Measurements from ENCODE around the gene TRIB2. TPM values are rescaled to one million over a fixed set of nuclear protein-coding genes. Genes with fewer than 3 reads are reported as not detected.
A peak's percentile ranks its signal among the peaks of the same experiment; 100 is the strongest.

The TRIB2 gene
- total RNA-seq, 6 experiments from 2014 or later = 9.1 to 24.4 (median 15.3) TPM

DNA sequence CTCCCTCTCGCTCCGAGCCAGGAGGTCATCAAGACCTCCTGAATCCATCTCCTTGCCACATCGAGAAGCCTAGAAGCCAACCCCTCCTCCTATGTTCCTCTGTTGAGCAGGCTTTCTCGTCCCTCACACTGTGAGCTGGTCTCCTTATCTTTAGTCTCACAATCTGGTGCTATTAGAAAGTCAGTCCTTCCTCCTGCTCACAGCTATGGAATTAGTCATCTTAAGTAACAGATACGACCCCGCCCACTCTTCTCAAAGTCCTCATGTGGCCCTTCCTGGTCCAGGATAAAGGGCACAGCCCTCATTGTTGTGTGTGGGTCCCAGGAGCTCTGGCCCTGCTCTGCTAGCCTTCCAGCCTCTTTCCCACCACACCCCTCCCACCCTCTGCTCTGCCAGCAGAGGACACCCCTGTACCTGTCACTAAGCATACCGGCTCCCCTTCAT lies 41.4 kb upstream of the TRIB2 start:
- no peaks in the 10 kb centered on the region for H3K27me3 ChIP-seq
- intact Hi-C loops (cut with DNase I) = no loop called here
- H3K9me3 ChIP-seq = no peaks in the 10 kb centered on the region
- H3K27ac ChIP-seq = no peak overlapping the region
- peak in 1 of 4 donors; percentile 19 for ATAC-seq
- H3K36me3 ChIP-seq = no peaks in the 10 kb centered on the region
- no peak overlapping the region for H3K4me3 ChIP-seq
- H3K4me1 ChIP-seq = no peaks in the 10 kb centered on the region
- TF ChIP-seq, protein P1, sequence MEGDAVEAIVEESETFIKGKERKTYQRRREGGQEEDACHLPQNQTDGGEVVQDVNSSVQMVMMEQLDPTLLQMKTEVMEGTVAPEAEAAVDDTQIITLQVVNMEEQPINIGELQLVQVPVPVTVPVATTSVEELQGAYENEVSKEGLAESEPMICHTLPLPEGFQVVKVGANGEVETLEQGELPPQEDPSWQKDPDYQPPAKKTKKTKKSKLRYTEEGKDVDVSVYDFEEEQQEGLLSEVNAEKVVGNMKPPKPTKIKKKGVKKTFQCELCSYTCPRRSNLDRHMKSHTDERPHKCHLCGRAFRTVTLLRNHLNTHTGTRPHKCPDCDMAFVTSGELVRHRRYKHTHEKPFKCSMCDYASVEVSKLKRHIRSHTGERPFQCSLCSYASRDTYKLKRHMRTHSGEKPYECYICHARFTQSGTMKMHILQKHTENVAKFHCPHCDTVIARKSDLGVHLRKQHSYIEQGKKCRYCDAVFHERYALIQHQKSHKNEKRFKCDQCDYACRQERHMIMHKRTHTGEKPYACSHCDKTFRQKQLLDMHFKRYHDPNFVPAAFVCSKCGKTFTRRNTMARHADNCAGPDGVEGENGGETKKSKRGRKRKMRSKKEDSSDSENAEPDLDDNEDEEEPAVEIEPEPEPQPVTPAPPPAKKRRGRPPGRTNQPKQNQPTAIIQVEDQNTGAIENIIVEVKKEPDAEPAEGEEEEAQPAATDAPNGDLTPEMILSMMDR (IDR thresholded peaks at IDR 0.05) = no peak
- TF ChIP-seq POLR2A (IDR thresholded peaks at IDR 0.05) = no peak
- 76% methylated on average over 6 of the region's 7 CpGs for WGBS (ENCODE audit: insufficient coverage, low coverage, low lambda C conversion rate, missing lambda C conversion rate)
- DNase-seq = no peak

DNA sequence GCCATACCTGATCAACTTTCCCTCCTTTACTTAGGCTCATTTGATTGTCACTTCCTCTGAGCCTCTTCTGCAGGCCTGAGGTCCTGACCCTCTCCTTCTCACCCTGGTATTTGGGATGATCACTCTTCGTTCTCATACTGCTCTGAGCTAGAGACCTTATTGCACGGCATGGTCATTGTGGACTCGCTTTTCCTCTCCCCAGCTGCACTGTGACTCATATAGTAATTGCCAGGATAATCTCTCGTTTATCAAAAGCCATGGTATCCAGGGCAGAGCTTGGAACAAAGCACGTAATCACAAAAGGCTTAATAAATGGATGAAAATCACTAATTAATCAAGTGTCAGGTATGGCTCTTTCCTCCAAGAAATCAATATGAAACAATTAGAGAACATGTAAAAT lies 40.9 kb upstream of the TRIB2 start:
- Histone ChIP-seq H3K4me1 (no peaks in the 10 kb centered on the region), H3K27me3 (no peaks in the 10 kb centered on the region), H3K4me3 (no peak overlapping the region), H3K36me3 (no peaks in the 10 kb centered on the region), H3K9me3 (no peaks in the 10 kb centered on the region), H3K27ac (no peak overlapping the region)
- no peak for DNase-seq
- ATAC-seq = no peak
- no peak for TF ChIP-seq POLR2A (IDR thresholded peaks at IDR 0.05)
- TF ChIP-seq, protein P1 (IDR thresholded peaks at IDR 0.05) = no peak
- intact Hi-C loops (cut with DNase I) = no loop called here
- WGBS (ENCODE audit: insufficient coverage, low coverage, low lambda C conversion rate, missing lambda C conversion rate) = 84% methylated on average over 4 of the region's 5 CpGs

DNA sequence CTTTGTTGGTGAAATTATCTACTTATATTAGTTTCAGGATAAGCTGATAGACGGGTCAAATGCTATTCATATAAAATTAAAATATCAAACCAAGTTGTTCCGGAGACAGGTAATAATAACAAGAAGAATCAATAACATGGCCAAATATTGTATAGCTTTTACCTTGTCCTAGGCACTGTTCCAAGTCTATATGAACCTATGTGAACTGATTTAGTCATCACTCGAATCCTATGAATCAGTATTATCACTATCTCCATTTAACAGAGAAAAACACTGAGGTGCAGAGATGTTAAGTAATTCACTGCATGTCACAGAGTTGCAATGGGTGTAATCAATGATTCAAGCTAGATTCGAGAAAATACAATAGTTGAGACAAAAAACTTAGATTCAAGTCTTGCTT lies 40.0 kb upstream of the TRIB2 start:
- DNase-seq (no peak), ATAC-seq (no peak)
- TF ChIP-seq, protein P1 (IDR thresholded peaks at IDR 0.05) = no peak
- intact Hi-C loops (cut with DNase I) = no loop called here
- H3K27ac ChIP-seq = no peak overlapping the region
- H3K9me3 ChIP-seq = no peaks in the 10 kb centered on the region
- no peaks in the 10 kb centered on the region for H3K27me3 ChIP-seq
- no peaks in the 10 kb centered on the region for H3K36me3 ChIP-seq
- H3K4me1 ChIP-seq = no peaks in the 10 kb centered on the region
- WGBS (ENCODE audit: insufficient coverage, low coverage, low lambda C conversion rate, missing lambda C conversion rate) = 63% methylated on average over 4 of the region's 4 CpGs
- no peak overlapping the region for H3K4me3 ChIP-seq

DNA sequence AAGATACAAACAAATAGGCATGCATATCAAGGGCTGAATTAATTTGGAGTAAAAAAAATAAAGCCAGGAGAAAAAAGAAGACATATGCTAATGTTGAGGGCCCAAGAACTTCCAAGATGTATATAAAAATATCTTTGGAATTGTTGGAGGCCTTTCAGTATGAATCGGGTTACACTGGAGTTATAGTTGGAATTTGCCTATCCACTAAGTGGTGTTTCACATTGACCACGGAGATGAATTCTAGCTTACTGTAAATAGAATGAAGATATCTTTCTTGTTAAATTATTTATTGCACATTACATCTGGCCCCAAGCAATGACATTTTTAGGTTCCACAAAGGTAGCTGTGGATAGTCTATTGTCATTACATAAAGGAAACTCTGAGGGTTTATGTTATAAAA lies 38.5 kb upstream of the TRIB2 start:
- WGBS (ENCODE audit: insufficient coverage, low coverage, low lambda C conversion rate, missing lambda C conversion rate) = 83% methylated on average over 2 of the region's 2 CpGs

More for the DNA sequence above, 38.5 kb upstream of the TRIB2 start:
- no peak for TF ChIP-seq POLR2A (IDR thresholded peaks at IDR 0.05)
- TF ChIP-seq, protein P1 (IDR thresholded peaks at IDR 0.05) = no peak
- H3K27me3 ChIP-seq = no peaks in the 10 kb centered on the region
- no peaks in the 10 kb centered on the region for H3K4me1 ChIP-seq
- no peak overlapping the region for H3K4me3 ChIP-seq
- DNase-seq = no peak
- no peak for ATAC-seq
- H3K27ac ChIP-seq = no peak overlapping the region
- no peaks in the 10 kb centered on the region for H3K36me3 ChIP-seq
- intact Hi-C loops (cut with DNase I) = no loop called here
- no peaks in the 10 kb centered on the region for H3K9me3 ChIP-seq

All from right lobe of liver (tissue), 6 donors.